Right lobe of liver (tissue), 4 donors: ENCODE data around the gene ZNF441.

Experiments
- POLR2A ChIP-seq: fragments of 450-650 bp; IDR thresholded peaks from one replicate; pipeline ENCODE4 v1.6.1; 2017; ENCODE audit warnings: antibody characterized with exemption, mild to moderate bottlenecking
- TF ChIP-seq, protein P1 (sequence below), 4 donors: fragments of 200-600 bp in 3 of 4; fragments of 450-650 bp in 1 of 4; IDR thresholded peaks; one replicate each; pipeline versions ENCODE4 v1.5.1 to v1.8.0; 2016 to 2022; ENCODE audit warnings: antibody characterized with exemption in 4 of 4, mild to moderate bottlenecking in 2 of 4
- donor health status: DM: no; HTN: no; CAD: no.
- donor health status: DM: no; HTN: no; CAD: no.
- donor health status: DM: no; HTN: yes; CAD: no.

- TF ChIP-seq, protein P1, sequence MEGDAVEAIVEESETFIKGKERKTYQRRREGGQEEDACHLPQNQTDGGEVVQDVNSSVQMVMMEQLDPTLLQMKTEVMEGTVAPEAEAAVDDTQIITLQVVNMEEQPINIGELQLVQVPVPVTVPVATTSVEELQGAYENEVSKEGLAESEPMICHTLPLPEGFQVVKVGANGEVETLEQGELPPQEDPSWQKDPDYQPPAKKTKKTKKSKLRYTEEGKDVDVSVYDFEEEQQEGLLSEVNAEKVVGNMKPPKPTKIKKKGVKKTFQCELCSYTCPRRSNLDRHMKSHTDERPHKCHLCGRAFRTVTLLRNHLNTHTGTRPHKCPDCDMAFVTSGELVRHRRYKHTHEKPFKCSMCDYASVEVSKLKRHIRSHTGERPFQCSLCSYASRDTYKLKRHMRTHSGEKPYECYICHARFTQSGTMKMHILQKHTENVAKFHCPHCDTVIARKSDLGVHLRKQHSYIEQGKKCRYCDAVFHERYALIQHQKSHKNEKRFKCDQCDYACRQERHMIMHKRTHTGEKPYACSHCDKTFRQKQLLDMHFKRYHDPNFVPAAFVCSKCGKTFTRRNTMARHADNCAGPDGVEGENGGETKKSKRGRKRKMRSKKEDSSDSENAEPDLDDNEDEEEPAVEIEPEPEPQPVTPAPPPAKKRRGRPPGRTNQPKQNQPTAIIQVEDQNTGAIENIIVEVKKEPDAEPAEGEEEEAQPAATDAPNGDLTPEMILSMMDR (IDR thresholded peaks at IDR 0.05): no peak
- no peak for TF ChIP-seq POLR2A
Measured at GRCh38 chr19:11759805-11760204, 7.0 kb upstream of the ZNF441 start.
